Anterior cingulate cortex (tissue), 58 donors: ENCODE results near the gene SLC16A10.
"Not testable (repeated sequence)": the region's sequence is repeated elsewhere in the genome, so short reads cannot be mapped to it uniquely, and the experiment has no call there.

Experiments
- DNase-seq, 58 donors: peaks; one replicate each; lab custom pipeline; 2025; lab: John Stamatoyannopoulos, UW

Gene SLC16A10

GRCh38 chr6:111250791-111251354 lies 163.6 kb downstream of the SLC16A10 start:
- DNase-seq: no peak

- DNase-seq: no peak
These were observed 165.4 kb downstream of the SLC16A10 start for GRCh38 chr6:111252726-111253125.

- DNase-seq: no peak
These were observed 166.9 kb downstream of the SLC16A10 start for GRCh38 chr6:111254004-111254778.

- no peak for DNase-seq
These were observed 167.5 kb downstream of the SLC16A10 start for GRCh38 chr6:111254779-111255166.

GRCh38 chr6:111255838-111256237 lies 168.5 kb downstream of the SLC16A10 start:
- not testable (repeated sequence) for DNase-seq

GRCh38 chr6:111256646-111257045 lies 169.3 kb downstream of the SLC16A10 start:
- DNase-seq: no peak

GRCh38 chr6:111258010-111258409 lies 170.7 kb downstream of the SLC16A10 start:
- DNase-seq: no peak

- no peak for DNase-seq
These were observed 171.3 kb downstream of the SLC16A10 start for GRCh38 chr6:111258615-111259088.

GRCh38 chr6:111259089-111259831 lies 172.0 kb downstream of the SLC16A10 start:
- peak; percentile 79 to 99 (median 96) for DNase-seq

GRCh38 chr6:111260570-111261298 lies 173.4 kb downstream of the SLC16A10 start:
- no peak for DNase-seq

- peak in 1 of 58 donors; percentile 4 for DNase-seq
These were observed 176.5 kb downstream of the SLC16A10 start for GRCh38 chr6:111263837-111264236.

GRCh38 chr6:111265842-111266241 lies 178.5 kb downstream of the SLC16A10 start:
- DNase-seq: no peak

GRCh38 chr6:111266276-111266675 lies 179.0 kb downstream of the SLC16A10 start:
- peak in 1 of 58 donors; percentile 10 for DNase-seq

- no peak for DNase-seq
These were observed 180.5 kb downstream of the SLC16A10 start for GRCh38 chr6:111267764-111268333.

- no peak for DNase-seq
These were observed 182.2 kb downstream of the SLC16A10 start for GRCh38 chr6:111269401-111269970.

GRCh38 chr6:111270121-111270520 lies 182.8 kb downstream of the SLC16A10 start:
- no peak for DNase-seq

- no peak for DNase-seq
These were observed 187.4 kb downstream of the SLC16A10 start for GRCh38 chr6:111274593-111275217.

- no peak for DNase-seq
These were observed 189.0 kb downstream of the SLC16A10 start for GRCh38 chr6:111276335-111276734.

- no peak for DNase-seq
These were observed 189.4 kb downstream of the SLC16A10 start for GRCh38 chr6:111276736-111277135.
